A204.1 (cell line): Measurements from ENCODE around the gene MICU1.
"Not testable (repeated sequence)": the region's sequence is repeated elsewhere in the genome, so short reads cannot be mapped to it uniquely, and the experiment has no call there.

Source experiments
- FAIRE-seq: peaks from 2 replicates; lab custom pipeline; 2012; peaks lifted over from hg19 to GRCh38; lab: Jason Lieb, UNC

Gene MICU1

DNA sequence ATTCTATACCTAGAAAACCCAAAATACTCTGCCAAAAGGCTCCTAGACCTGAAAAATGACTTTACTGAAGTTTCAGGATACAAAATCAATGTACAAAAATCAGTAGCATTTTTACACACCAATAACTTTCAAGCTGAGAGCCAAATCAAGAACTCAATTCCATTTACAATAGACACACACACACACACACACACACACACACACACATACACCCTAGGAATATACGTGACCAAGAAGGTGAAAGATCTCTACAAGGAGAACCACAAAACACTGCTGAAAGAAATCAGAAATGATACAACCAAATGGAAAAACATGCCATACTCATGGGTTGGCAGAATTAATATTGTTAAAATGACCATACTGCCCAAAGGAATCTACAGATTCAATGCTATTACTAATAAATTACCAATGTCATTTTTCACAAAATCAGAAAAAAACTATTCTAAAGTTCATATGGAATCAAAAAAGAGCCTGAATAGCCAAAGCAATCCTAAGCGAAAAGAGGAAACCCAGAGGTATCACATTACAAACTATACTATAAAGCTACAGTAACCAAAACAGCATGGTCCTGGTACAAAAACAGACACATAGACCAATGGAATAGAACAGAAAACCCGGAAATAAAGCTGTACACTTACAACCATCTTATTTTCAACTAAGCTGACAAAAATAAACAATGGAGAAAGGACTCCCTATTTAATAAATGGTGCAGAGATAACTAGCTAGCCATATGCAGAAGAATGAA lies 122.0 kb downstream of the MICU1 start:
- FAIRE-seq: no peak

DNA sequence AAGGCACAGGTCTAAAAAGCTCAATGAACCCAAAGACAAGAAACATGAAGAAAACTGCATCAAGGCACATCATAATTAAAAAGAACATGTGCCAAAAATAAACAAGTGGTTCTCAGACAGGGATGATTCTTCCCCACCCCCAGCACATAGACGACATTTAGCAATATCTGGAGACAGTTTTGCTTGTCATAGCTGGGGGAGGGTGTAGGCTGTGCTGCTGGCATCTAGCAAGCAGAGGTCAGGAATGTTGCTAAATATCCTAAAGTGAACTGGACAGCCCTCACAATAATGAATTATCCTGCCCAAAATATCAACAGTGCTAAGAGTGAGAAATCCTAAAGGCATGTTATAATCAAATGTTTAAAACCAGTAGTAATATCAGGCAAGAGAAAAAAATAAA lies 122.6 kb downstream of the MICU1 start:
- FAIRE-seq: no peak

DNA sequence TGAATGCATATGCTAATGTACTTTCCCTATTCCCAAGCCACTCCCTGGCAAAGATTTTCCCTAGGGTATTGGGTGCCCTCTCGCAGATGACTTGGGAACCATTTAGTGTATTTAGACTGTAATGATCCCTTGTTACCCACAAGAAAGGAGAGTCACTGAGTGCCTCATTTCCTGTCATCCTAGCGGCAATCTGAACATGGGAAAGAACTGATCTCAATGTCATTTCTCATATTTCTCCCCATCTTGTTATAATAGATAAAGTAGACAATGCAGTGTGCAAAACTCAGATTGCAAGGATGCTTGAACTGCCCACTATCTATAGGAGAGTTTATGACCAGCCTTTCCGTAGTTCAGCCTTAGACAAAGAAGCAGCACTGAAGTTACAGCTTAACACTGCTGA lies 123.3 kb downstream of the MICU1 start:
- FAIRE-seq: no peak

DNA sequence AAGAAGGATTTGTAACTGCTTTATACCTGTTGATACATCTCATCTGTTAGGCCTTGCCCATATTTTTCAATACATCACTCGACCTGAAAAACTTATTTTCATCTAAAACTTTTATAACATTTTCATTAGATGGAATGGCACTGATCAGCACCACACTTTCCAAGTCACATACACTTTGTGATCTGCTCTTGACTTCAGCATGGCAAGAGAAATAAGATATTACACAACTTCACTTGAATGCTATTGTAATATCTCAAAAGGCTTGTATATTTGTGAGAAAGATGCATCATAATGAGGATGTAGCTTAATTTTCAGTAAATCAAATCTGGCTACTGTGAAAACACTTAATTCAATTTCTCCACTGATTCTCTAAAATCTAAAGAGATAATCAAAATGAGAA lies 126.2 kb downstream of the MICU1 start:
- FAIRE-seq: no peak

DNA sequence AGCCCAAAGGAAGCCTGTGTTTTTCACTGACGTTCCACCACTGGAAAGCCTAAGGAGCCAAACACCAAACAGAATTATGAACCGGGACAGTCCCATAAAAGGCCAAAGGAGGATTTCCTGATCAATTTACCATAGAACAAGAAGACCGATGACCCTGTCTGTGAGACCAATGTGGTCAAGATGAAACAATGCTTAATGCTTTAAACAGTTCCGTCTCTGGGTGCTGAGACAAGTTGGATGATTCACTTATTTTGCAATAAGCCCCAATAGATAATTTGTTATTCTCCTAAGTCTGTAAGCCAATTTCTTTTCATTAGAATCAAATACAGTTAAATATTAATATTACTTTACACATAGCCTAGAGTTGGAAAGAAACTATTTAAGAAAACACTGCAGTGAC lies 134.9 kb downstream of the MICU1 start:
- FAIRE-seq: no peak

DNA sequence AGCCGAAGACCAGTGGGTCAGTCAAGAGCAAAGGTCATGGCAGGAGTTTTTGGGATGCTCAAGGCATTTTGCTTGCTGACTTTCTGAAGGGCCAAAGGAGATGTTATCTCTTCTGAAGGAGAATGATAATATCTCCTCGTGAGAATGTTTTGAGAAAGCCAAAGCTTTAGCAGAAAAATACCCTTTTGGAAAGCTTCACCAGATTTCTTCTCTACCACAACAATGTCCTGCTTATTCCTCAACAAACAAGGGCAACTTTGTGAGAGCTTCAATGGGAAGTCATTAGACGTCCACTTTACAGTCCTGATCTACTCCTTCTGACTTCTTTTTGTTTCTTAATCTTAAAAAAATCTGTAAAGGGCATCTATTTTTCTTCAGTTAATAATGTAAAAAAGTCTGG lies 138.4 kb downstream of the MICU1 start:
- no peak for FAIRE-seq

DNA sequence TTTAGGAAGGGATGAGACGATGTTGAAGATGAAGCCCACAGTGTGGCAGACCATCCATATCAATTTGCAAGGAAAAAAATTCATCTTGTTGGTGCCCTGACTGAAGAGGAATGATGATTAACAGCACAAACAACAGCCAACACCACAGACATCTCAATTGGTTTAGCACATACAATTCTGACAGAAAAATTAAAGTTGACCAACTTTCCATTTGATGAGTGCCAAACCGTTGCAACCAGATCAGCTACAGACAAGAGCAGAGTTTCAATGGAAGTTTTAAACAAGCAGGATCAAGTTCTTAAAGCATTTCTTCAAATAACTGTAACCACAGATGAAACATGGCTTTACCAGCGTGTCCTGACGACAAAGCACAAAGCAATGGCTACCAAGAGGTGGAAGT lies 138.8 kb downstream of the MICU1 start:
- FAIRE-seq: no peak

DNA sequence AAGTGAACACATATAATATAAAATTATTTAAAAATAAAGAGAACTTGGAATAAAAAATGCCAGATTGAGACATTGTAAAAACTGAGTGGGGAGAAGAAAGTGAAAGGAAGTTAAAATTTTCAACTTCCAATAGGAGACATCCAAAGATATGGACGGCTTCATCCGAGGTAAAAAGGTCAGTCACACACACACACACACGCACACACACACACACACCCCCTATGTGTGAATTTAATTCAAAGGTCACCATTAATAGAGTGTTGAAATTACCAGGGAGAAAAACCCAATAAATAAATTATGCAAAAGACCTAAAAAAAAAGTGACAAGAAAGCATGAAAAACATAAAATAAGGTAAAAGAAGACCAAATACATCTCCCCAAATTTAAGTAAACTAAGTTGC lies 140.2 kb downstream of the MICU1 start:
- FAIRE-seq: peak; percentile 71

DNA sequence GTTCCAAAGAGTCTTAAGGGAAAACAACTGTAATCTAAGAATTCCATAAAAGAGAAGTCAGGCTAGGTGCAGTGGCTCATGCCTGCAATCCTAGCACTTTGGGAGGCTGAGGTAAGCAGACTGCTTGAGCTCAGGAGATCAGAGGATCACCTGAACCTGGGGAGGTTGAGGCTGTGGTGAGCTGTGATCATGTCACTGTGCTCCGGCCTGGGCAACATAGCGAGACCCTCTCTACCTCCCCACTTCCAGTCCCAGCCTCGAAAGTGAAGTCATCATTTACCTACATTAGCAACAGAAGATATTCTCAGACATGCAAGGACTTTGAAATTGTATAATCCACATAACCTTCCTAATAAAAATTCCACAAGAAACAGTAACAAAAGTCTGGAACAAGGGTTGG lies 141.4 kb downstream of the MICU1 start:
- no peak for FAIRE-seq

DNA sequence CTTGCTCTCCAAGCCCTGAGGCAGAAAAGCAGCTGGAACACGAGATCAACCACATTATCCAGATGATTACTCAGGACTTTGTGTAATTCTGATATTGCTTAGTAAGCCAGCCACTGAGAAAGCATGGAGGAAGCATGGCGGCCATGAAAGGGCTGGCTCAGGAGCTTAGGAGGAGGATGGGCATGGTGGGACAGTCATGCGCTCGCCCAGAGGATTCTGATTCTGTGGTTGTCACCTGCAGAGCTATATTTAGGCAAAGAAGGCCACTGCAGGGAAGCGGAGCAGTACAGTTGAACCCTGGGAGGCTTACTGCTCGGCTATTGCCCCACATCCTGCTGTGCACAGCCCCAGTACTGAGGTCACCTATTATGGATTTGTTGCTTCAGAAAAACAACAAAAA lies 142.4 kb downstream of the MICU1 start:
- FAIRE-seq: no peak

DNA sequence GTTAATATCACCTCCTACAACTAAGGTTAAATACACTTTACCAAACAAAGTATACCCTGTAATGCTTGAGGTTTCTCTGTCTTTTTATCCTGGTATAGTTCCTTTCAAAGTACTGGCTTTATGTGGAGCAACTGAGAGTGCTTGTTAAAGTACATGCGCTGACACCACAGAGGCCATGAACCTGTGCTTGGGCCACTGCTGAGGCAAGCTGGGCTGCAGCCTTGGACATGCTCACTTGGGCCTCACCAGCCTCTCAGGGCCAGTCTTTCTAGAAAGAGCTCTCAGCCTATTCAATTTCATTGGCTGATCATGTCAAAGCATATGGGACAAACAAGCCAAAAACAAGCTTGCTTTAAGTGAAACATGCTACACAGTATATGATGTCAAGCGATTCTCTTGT lies 145.0 kb downstream of the MICU1 start:
- FAIRE-seq: no peak

DNA sequence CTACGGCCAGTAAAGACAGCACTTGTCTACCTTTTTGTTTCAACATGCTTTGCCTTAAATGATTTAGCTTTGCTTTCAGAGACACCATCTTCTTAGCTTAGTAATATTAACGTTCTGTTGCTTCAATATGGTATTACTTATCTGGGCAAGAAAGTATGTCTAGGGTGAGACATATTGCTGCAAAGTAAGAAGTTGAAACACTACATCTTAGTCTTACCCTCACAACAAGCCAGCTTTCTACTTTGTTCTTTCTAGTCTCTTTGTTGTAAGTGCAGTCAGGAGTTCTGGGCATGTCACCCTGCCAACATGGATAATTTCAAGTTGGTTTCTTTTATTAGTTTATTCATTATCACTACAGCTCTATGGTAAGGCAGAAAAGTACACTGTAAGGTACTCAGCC lies 148.4 kb downstream of the MICU1 start:
- FAIRE-seq: no peak

DNA sequence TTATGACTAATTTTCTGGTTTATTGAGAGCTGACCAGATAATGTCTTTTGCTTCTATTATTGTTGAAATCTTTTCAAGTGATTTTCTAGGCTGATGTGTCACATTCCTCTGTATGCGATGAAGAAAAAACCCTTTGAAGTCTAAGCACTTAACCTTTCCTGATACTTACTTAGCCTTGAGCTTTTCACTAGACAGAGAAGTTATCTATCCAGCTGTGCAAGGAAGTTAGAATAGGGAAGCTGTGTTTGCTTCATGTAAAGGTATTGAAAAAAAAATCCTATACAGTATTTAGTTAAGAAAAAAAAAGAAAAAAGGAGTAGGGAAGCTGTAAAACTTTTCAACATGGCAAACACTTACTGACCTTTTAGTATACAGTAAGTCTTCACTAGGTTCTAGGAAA lies 153.6 kb downstream of the MICU1 start:
- FAIRE-seq: no peak

DNA sequence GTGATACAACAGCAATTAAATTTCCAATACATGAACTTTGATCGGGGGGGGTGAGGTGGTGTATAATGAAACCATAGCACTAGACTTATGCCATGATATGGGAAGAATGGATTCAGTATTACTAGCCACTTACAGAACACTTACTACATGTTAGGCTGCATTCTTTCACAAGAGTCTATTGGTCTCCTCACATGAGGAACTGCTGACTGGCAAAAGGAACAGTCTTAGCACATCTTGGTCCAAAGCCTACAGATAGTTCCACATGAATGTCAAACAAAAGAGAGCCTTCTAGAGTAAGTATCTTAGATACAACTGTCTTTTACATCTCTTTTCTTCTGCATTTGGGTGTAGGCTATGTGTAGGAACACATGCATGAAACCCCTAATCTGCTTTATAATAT lies 155.2 kb downstream of the MICU1 start:
- no peak for FAIRE-seq

DNA sequence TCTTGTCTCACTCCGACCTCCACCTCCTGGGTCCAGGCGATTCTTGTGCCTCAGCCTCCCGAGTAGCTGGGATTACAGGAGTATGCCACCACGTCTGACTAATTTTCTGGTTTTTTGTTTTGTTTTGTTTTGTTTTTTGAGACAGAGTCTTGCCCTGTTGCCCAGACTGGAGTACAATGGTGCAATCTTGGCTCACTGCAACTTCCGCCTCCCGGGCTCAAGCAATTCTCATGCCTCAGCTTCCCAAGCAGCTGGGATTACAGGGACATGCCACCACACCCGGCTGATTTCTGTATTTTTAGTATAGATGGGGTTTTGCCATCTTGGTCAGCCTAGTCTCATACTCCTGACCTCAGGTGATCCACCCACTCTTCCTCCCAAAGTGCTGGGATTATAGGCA lies 158.8 kb downstream of the MICU1 start:
- not testable (repeated sequence) for FAIRE-seq

DNA sequence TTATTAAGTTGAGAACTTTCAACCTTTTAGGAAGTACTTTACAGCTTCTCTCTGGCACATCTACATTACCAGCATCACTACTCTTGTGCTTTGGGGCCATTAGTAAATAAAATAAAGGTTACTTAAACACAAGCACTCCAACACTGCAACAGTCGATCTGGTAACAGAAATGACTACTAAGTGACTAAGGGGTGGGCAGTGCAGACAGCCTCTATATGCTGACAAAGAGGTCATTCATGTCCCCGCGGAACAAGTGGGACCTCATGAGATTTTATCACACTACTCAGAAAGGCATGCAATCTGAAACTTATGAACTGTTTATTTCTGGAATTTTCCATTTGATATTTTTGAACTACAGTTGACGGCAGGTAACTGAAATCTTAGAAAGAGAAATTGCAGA lies 159.9 kb downstream of the MICU1 start:
- FAIRE-seq: no peak

DNA sequence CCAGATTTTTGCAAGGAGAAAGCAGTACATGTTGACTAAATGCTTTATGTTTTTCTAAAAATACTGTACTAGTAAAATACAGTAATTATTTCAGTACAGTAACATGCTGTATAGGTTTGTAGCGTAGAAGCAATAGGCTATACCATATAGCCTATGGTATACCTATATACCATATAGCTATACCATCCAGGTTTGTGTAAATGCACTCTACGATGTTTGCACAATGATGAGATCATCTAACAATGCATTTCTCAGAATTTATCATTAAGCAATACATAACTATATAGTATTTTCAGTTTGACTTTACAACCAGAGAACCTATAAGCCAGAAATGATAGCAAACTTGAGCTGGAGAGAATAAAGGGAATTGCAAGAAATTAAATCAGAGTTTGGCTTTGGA lies 161.4 kb downstream of the MICU1 start:
- FAIRE-seq: no peak

DNA sequence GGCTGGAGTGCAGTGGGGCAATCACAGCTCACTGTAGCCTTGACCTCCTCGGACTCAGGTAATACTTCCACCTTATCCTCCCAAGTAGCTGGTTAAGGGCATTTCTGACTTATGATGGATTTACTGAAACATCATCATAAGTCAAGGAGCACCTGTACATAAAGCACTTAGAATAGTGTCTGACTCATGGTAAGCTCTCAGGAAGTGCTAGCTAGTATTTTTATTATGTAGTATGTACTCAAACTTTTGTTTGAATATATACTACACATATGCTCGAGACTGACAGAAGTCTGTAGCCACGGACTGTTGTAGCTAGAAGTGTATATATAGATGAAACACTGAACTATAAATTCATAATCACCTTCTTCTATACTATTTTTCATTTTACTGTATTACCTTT lies 163.6 kb downstream of the MICU1 start:
- no peak for FAIRE-seq

DNA sequence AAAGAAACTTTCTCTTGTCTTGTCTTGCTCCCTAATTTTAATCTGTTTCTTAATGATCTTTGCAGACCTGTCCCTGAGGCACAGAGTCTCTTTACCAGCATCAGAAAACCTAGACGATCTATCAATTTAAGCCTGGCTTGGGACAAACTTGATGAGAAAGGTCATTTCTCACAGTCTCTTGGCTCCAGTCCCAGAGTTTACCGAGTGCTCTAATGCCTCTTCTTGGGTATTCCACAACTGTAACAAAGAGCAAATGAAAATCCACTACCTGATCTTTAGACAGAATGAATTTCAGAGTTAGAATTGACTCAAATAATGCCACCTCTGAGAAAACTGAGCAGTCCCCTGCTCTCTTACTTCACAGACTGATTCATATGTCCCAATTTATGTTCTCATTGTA lies 164.8 kb downstream of the MICU1 start:
- FAIRE-seq: no peak

DNA sequence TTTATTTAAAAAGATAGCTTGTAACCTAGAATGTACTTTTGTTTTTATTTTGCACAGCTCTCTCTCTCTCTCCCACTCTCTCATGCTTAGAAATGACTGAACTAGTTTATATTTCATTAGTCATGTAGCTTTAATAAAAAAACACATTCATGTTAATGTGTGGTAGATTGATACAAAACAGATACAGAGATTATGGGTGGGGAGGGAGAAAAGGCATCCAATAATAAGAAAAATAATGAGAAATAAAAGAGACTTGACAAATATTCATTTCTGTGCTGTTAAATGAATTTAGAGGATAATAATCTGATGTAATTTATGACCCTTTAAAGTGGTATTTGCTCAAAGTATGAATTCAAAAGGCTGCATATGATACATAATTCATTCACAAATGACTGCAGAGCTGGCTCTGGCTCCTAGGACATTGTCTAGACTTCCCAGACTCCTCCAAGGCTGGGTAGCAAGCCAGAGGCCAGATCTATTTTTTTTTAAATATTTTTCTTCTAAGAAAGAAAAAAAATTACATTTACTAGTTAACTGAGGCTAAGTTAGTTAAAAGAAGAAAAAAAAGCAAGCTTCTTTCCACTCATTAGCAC lies 165.5 kb downstream of the MICU1 start:
- no peak for FAIRE-seq

DNA sequence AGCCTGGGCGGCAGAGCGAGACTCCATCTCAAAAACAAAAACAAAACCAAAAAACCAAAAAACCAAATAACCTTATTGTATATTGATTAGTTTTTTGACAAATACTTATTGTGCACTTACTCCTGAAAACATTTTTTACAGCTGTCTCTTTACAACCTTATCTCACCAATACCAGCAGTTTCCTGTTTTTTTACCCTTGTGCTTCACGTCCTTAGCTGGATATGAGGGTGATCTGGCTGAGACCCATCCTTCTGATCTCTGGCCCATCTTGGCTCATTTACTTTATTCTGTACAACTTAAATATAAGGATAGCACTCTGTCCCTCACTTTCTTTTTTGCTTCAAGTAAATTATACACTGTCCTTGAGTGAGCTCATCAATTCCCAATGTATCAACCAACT lies 166.6 kb downstream of the MICU1 start:
- FAIRE-seq: no peak

DNA sequence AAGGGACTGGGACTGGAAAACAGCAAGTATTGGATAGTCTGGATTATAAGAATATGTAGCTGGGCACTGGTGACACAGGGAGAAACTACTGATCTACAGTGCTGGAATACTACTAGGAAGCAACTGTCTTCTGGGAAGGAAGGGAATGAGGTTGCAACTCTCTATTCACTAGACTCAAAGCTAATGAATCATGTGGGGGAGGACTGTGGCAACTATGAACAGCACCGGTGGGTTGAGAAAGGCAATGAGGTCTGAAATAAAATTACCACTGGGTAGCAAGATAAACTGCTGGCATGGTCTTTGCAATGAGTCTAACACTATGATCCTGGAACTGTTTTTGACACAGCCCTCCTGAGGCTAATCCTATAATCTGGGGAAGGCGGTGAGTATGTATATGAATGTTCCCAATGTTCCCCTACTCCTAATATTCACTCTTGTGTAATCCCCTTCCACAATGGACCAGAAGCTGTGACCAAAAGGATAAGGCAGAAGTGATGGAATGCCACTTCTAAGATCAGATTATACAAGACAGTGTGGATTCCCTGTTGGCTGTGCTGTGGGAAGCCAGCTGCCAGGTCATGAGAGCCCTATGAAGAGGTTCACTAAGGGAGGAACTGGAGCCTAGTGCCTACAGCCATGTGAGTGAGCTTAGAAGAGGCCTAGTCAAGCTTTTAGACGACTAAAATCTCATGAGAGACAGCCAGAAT lies 169.8 kb downstream of the MICU1 start:
- FAIRE-seq: no peak

DNA sequence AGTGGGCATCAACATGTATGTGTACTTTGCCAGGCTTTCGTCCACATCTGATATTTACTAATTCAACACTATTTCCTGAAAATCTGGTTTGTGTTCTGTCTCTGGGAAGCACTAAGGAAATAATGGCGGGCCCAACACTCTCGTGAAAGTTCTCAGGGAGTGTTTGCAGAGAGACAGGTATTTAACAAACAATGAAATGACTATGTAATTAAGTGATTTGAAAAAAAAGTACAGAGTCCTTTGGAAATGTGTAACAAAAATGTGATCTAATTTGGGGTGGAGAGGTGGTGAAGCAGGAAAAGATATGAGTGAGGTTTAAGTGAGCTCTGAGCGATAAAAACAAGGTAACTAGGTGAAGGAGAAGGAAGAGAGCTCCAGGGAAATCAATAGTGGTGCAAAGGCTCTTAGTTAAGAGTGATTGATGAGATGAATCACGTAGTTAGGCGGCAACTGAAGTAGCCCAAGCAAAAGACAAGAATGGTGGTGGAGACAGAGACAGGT lies 175.9 kb downstream of the MICU1 start:
- no peak for FAIRE-seq

DNA sequence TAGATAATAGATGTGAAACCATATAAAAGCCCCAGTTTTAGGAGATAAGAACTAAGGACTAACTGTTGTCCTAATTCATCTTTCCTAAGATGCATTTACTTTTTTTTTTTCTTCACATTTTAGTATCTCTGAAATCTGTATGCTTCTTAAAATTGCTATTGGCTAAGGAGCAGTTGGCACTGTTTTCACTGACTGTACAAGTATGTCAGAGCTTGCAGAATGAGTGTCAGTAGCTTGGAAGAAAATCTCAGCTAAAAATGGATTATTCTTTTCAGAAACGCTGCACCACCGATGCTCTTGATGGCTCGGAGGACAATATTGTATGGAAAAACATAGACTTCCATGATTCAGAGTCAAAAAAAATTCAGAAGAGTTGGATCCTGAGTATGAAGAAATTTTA lies 180.0 kb downstream of the MICU1 start:
- no peak for FAIRE-seq
